ENCODE results near the gene CNTN1. TPM values are rescaled to one million over a fixed set of nuclear protein-coding genes. Genes with fewer than 3 reads are reported as not detected.

The CNTN1 gene
- total and polyA plus RNA-seq, 2 experiments from 2014 or later: 0.58 to 2.4 TPM

DNA sequence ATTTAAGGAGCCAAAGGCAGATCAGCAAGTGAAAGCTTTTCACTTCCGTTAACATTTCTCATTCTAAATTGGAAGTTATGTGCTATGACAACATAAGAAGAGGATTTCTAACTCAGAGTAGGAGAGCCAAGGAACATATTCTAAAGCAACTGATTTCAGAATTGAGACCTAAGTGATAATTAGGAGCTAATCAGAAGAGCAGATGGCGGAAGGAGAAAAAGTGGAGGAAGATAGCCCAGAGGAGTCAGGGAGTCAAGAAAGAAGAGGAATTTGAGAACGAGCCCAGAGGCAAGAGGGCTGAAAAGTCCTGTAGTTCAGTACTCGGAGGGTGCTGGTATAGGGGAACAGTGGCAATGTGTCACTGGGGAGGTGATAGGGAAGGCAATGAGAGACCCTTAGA, 162.4 kb downstream of the CNTN1 start:
- 78% methylated on average over 4 of the region's 4 CpGs for WGBS (ENCODE audit: low lambda C conversion rate, missing lambda C conversion rate)
- H3K4me3 ChIP-seq: no peak overlapping the region
- TF ChIP-seq, protein P1, sequence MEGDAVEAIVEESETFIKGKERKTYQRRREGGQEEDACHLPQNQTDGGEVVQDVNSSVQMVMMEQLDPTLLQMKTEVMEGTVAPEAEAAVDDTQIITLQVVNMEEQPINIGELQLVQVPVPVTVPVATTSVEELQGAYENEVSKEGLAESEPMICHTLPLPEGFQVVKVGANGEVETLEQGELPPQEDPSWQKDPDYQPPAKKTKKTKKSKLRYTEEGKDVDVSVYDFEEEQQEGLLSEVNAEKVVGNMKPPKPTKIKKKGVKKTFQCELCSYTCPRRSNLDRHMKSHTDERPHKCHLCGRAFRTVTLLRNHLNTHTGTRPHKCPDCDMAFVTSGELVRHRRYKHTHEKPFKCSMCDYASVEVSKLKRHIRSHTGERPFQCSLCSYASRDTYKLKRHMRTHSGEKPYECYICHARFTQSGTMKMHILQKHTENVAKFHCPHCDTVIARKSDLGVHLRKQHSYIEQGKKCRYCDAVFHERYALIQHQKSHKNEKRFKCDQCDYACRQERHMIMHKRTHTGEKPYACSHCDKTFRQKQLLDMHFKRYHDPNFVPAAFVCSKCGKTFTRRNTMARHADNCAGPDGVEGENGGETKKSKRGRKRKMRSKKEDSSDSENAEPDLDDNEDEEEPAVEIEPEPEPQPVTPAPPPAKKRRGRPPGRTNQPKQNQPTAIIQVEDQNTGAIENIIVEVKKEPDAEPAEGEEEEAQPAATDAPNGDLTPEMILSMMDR (IDR thresholded peaks at IDR 0.05; ENCODE audit: poor library complexity): no peak
- TF ChIP-seq EZH2phosphoT487 (IDR thresholded peaks at IDR 0.05; ENCODE audit: low read depth, severe bottlenecking, unreplicated experiment): no peak
- TF ChIP-seq EZH2 (IDR thresholded peaks at IDR 0.05; ENCODE audit: borderline replicate concordance): no peak

DNA sequence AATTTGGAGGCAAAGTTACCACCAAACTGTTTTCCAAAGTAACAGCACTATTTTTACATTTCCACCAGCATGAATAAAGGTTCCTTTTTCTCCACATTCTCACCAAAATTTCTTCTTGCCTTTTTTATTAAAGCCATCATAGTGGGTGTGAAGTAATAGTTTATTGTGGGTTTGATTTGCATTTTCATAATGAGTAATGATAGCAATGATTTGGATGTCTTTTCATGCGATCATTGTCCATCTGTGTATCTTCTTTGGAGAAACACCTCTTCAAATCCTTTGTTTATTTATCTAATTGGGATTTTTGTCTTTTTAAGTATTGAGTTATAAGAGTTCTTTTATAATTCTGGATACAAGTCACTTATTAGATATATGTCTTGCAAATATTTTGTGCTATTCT, 172.7 kb downstream of the CNTN1 start:
- 91% methylated on average over 1 of the region's 1 CpG for WGBS (ENCODE audit: low lambda C conversion rate, missing lambda C conversion rate)
- H3K36me3 ChIP-seq (replicated peaks; ENCODE audit: insufficient read depth, low read depth): no peaks in the 10 kb centered on the region
- H3K9me2 ChIP-seq (replicated peaks; ENCODE audit: insufficient read depth): no peaks in the 10 kb centered on the region
- no peak for DNase-seq (ENCODE audit: low spot score)
- H4K20me1 ChIP-seq (ENCODE audit: insufficient read depth, poor library complexity, severe bottlenecking): no peaks in the 10 kb centered on the region
- no peak overlapping the region for H3K27ac ChIP-seq
- no peaks in the 10 kb centered on the region for H3K79me2 ChIP-seq
- H3K27me3 ChIP-seq: no peaks in the 10 kb centered on the region
- TF ChIP-seq EZH2 (IDR thresholded peaks at IDR 0.05; ENCODE audit: borderline replicate concordance) (no peak), EZH2phosphoT487 (IDR thresholded peaks at IDR 0.05; ENCODE audit: low read depth, severe bottlenecking, unreplicated experiment) (no peak)
- TF ChIP-seq, protein P1 (IDR thresholded peaks at IDR 0.05; ENCODE audit: poor library complexity): no peak
- H2AFZ ChIP-seq: no peak overlapping the region
- H3K9me3 ChIP-seq (ENCODE audit: low read depth): no peaks in the 10 kb centered on the region
- H3K4me3 ChIP-seq: no peak overlapping the region
- no peaks in the 10 kb centered on the region for H3K4me1 ChIP-seq (ENCODE audit: insufficient read depth)
- H3K4me2 ChIP-seq: no peak overlapping the region

More for the DNA sequence above, 162.4 kb downstream of the CNTN1 start:
- Histone ChIP-seq H3K9me2 (replicated peaks; ENCODE audit: insufficient read depth) (no peaks in the 10 kb centered on the region), H4K20me1 (ENCODE audit: insufficient read depth, poor library complexity, severe bottlenecking) (no peaks in the 10 kb centered on the region), H2AFZ (no peak overlapping the region), H3K4me1 (ENCODE audit: insufficient read depth) (no peaks in the 10 kb centered on the region), H3K36me3 (replicated peaks; ENCODE audit: insufficient read depth, low read depth) (no peaks in the 10 kb centered on the region), H3K27ac (no peak overlapping the region), H3K79me2 (no peaks in the 10 kb centered on the region), H3K27me3 (no peaks in the 10 kb centered on the region), H3K4me2 (no peak overlapping the region), H3K9me3 (ENCODE audit: low read depth) (no peaks in the 10 kb centered on the region)
- DNase-seq (ENCODE audit: low spot score): no peak

DNA sequence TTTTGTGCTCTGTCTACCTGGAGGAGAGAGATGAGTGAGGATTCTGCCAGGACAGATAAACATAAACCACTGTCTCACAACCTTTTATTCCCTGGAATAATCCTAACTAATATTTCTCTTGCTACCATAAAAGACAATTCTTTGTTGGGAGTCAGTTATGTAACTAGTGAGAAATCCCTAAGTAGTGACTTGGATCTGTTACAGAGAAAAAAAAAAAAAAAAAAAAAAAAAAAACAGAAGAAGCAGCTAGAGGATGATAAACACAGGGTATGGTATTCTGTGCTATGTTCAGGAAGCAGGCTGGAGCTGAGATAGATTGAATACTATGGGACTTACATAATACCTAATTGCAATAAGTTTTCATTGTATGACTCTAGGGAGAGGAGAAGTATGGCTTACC, 178.7 kb downstream of the CNTN1 start:
- H2AFZ ChIP-seq: no peak overlapping the region
- H4K20me1 ChIP-seq (ENCODE audit: insufficient read depth, poor library complexity, severe bottlenecking): no peaks in the 10 kb centered on the region
- TF ChIP-seq EZH2phosphoT487 (IDR thresholded peaks at IDR 0.05; ENCODE audit: low read depth, severe bottlenecking, unreplicated experiment): no peak
- TF ChIP-seq, protein P1 (IDR thresholded peaks at IDR 0.05; ENCODE audit: poor library complexity): no peak
- TF ChIP-seq EZH2 (IDR thresholded peaks at IDR 0.05; ENCODE audit: borderline replicate concordance): no peak
- no peak overlapping the region for H3K27ac ChIP-seq
- H3K4me1 ChIP-seq (ENCODE audit: insufficient read depth): no peaks in the 10 kb centered on the region
- H3K4me3 ChIP-seq: no peak overlapping the region
- no peaks in the 10 kb centered on the region for H3K36me3 ChIP-seq (replicated peaks; ENCODE audit: insufficient read depth, low read depth)
- no peaks in the 10 kb centered on the region for H3K79me2 ChIP-seq
- no peak overlapping the region for H3K4me2 ChIP-seq
- H3K27me3 ChIP-seq: no peaks in the 10 kb centered on the region
- no peaks in the 10 kb centered on the region for H3K9me2 ChIP-seq (replicated peaks; ENCODE audit: insufficient read depth)
- H3K9me3 ChIP-seq (ENCODE audit: low read depth): no peaks in the 10 kb centered on the region
- DNase-seq (ENCODE audit: low spot score): no peak

DNA sequence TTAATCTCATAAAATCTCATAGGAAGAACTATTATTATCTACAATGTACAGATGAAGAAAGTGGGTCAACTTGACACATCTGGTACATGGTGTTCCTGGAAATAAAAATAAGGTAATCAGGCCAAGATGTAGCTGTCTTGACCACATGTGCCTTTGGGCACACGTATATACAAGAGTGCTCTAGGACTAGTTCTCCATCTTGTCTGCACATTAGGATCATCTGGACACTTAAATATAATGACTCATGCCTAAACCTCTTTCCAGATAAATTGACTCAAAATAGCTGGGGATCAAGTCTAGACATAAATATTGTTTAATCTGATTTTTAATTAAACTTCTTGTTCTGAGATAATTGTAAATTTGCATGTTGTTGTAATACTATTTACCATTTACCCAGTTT, 182.6 kb downstream of the CNTN1 start:
- no peaks in the 10 kb centered on the region for H3K9me2 ChIP-seq (replicated peaks; ENCODE audit: insufficient read depth)
- no peaks in the 10 kb centered on the region for H3K36me3 ChIP-seq (replicated peaks; ENCODE audit: insufficient read depth, low read depth)
- no peak for TF ChIP-seq EZH2phosphoT487 (IDR thresholded peaks at IDR 0.05; ENCODE audit: low read depth, severe bottlenecking, unreplicated experiment)
- no peaks in the 10 kb centered on the region for H3K4me1 ChIP-seq (ENCODE audit: insufficient read depth)
- no peak for DNase-seq (ENCODE audit: low spot score)
- H3K27me3 ChIP-seq: no peaks in the 10 kb centered on the region
- no peak overlapping the region for H3K4me3 ChIP-seq
- H4K20me1 ChIP-seq (ENCODE audit: insufficient read depth, poor library complexity, severe bottlenecking): no peaks in the 10 kb centered on the region
- no peak overlapping the region for H3K4me2 ChIP-seq
- no peak overlapping the region for H2AFZ ChIP-seq
- H3K9me3 ChIP-seq (ENCODE audit: low read depth): no peaks in the 10 kb centered on the region
- 64% methylated on average over 1 of the region's 1 CpG for WGBS (ENCODE audit: low lambda C conversion rate, missing lambda C conversion rate)
- no peaks in the 10 kb centered on the region for H3K79me2 ChIP-seq
- H3K27ac ChIP-seq: no peak overlapping the region

All from hepatocyte (in vitro differentiated cells).